Esophagus squamous epithelium (tissue), 5 donors: Measurements from ENCODE around the gene OS9. TPM values are rescaled to one million over a fixed set of nuclear protein-coding genes. Genes with fewer than 3 reads are reported as not detected.
A peak's percentile ranks its signal among the peaks of the same experiment; 100 is the strongest.

Experiments
- DNase-seq: peaks from one replicate; lab custom pipeline; 2025; lab: John Stamatoyannopoulos, UW
- H3K27ac ChIP-seq, 4 donors: fragments of 200-600 bp; sonication (generic); one replicate each; pipeline ENCODE4 v1.5.1; 2016 to 2019; ENCODE audit warnings: mild to moderate bottlenecking in 1 of 4
- H3K27me3 ChIP-seq, 4 donors: fragments of 200-600 bp; sonication (generic); 1 replicate in 3 of 4; 2 replicates in 1 of 4; pipeline versions ENCODE4 v1.5.1 to v1.6.0; 2017 to 2021; ENCODE audit warnings: antibody characterized with exemption in 1 of 4
- H3K36me3 ChIP-seq, 3 donors: fragments of 200-600 bp; sonication (generic); one replicate each; pipeline ENCODE4 v1.5.1; 2016 to 2019
- H3K4me1 ChIP-seq, 3 donors: fragments of 200-600 bp; sonication (generic); one replicate each; pipeline ENCODE4 v1.5.1; 2017 to 2019
- H3K4me3 ChIP-seq, 4 donors: fragments of 200-600 bp; sonication (generic); 1 replicate in 3 of 4; 2 replicates in 1 of 4; pipeline ENCODE4 v1.5.1; 2016 to 2019; ENCODE audit warnings: mild to moderate bottlenecking in 2 of 4, moderate library complexity in 1 of 4
- H3K9me3 ChIP-seq, 3 donors: fragments of 200-600 bp; sonication (generic); one replicate each; pipeline ENCODE4 v1.5.1; 2016 to 2019
- POLR2A ChIP-seq, 4 donors: fragments of 450-650 bp; IDR thresholded peaks; one replicate each; pipeline ENCODE4 v1.6.1; 2017; ENCODE audit warnings: antibody characterized with exemption in 4 of 4, mild to moderate bottlenecking in 4 of 4, moderate library complexity in 3 of 4
- WGBS, 2 donors: methylation state at CpG; one replicate each; pipeline ENCODE4 v1.1.5; 2018; 5-methylcytosine and 5-hydroxymethylcytosine counted together
- intact Hi-C: fragments of 100-400 bp; cut with DNase I; formaldehyde crosslinking; loops from one replicate; pipeline ENCODE4 v1.15.0; 2022
- total RNA-seq, 4 donors: library from RNA; depleted of rRNA; stranded (reverse); fragments of >200 nt; gene quantifications; one replicate each; pipeline ENCODE4 v1.1.0, GENCODE V29; 2016
- TF ChIP-seq, protein P1 (sequence below), 6 experiments: fragments of 450-650 bp in 4 of 6; fragments of 200-600 bp in 2 of 6; sonication (generic) in 2 of 6; IDR thresholded peaks; one replicate each; pipeline ENCODE4 v1.5.1; 2016 to 2019; ENCODE audit warnings: antibody characterized with exemption in 6 of 6, mild to moderate bottlenecking in 4 of 6, moderate library complexity in 4 of 6
- donor health status: DM: yes; HTN: yes; CAD: no.

Gene OS9
- total RNA-seq, 4 donors from 2014 or later: 151 to 231 (median 168) TPM

DNA sequence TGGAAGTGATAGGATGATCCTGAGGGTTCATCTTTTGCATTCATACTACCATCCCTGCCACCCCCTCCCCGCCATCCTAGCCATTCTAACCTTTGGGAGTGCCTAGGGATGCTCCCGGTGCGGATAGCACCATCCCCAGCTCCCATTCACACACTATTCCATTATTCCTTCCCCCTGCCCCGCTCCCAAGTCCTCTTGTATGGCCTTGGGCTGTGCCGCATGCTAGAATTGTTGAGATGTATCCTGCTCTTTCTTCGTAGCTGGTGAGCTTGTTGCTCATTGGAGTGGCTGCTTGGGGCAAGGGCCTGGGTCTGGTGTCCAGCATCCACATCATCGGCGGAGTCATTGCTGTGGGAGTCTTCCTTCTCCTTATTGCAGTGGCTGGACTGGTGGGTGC is 51.6 kb downstream of the OS9 start:
- Histone ChIP-seq H3K36me3 (peaks cover 7 to 43% (median 18%) of the 10 kb centered on the region in 3 donors), H3K27me3 (peaks cover 0 to 19% (median 0%) of the 10 kb centered on the region in 4 donors), H3K27ac (peak overlapping the region; percentile 94 to 99 (median 96)), H3K4me3 (peak overlapping the region; percentile 75 to 91 (median 80)), H3K4me1 (peaks cover 0 to 35% (median 8%) of the 10 kb centered on the region in 3 donors), H3K9me3 (no peaks in the 10 kb centered on the region)
- WGBS, 2 donors: 41 to 64% methylated on average over 8 of the region's 8 CpGs
- TF ChIP-seq POLR2A (IDR thresholded peaks at IDR 0.05): no peak
- TF ChIP-seq, protein P1, sequence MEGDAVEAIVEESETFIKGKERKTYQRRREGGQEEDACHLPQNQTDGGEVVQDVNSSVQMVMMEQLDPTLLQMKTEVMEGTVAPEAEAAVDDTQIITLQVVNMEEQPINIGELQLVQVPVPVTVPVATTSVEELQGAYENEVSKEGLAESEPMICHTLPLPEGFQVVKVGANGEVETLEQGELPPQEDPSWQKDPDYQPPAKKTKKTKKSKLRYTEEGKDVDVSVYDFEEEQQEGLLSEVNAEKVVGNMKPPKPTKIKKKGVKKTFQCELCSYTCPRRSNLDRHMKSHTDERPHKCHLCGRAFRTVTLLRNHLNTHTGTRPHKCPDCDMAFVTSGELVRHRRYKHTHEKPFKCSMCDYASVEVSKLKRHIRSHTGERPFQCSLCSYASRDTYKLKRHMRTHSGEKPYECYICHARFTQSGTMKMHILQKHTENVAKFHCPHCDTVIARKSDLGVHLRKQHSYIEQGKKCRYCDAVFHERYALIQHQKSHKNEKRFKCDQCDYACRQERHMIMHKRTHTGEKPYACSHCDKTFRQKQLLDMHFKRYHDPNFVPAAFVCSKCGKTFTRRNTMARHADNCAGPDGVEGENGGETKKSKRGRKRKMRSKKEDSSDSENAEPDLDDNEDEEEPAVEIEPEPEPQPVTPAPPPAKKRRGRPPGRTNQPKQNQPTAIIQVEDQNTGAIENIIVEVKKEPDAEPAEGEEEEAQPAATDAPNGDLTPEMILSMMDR (IDR thresholded peaks at IDR 0.05): no peak
- intact Hi-C loops: no loop called here
- no peak for DNase-seq

DNA sequence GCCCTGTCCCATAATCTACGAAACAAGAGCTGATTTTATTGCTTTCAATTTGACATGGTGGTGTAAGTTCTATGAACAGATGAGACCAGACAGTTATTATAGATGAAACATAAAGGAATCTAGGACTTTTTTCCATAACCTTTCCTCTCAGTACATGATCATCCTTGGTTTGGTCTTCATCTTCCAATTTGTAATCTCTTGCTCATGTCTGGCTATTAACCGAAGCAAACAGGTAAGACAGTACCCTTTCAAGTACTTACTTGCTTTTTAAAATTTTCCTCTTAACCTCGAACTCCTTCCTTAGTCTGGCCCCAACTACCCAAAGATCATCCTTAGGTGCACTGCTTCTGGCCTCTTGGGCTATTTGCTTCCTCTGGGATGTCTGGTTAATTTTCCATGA is 52.1 kb downstream of the OS9 start:
- Histone ChIP-seq H3K4me3 (peak overlapping the region in 3 of 4 donors; percentile 76 to 91 (median 83)), H3K36me3 (peaks cover 7 to 46% (median 18%) of the 10 kb centered on the region in 3 donors), H3K27ac (peak overlapping the region in 3 of 4 donors; percentile 96 to 99 (median 97)), H3K4me1 (peaks cover 5 to 40% (median 11%) of the 10 kb centered on the region in 3 donors), H3K9me3 (no peaks in the 10 kb centered on the region), H3K27me3 (peaks cover 0 to 14% (median 0%) of the 10 kb centered on the region in 4 donors)
- intact Hi-C loops: no loop called here
- TF ChIP-seq POLR2A (IDR thresholded peaks at IDR 0.05): no peak
- TF ChIP-seq, protein P1 (IDR thresholded peaks at IDR 0.05): no peak
- DNase-seq: no peak
- 58 to 59% methylated on average over 3 of the region's 3 CpGs for WGBS, 2 donors

DNA sequence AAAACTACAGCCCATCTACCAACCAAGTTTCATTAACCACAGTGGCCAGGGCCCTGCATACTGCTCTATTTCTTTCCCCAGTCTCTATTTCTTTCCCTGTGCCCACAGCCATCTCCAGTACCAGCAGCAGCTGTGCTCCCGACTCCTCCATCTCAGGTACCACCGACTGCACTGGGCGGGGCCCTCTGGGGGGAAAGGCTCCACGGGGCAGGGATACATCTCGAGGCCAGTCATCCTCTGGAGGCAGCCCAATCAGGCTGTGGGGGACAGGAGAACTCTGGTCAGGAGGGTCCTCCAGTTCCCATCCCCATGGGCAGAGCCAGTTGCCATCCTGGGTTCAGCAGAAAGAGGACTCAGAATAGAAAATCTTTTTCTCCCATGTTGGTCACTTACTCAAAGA is 55.1 kb downstream of the OS9 start:
- intact Hi-C loops: no loop called here
- Histone ChIP-seq H3K36me3 (peaks cover 7 to 46% (median 18%) of the 10 kb centered on the region in 3 donors), H3K27ac (no peak overlapping the region), H3K27me3 (no peaks in the 10 kb centered on the region), H3K9me3 (no peaks in the 10 kb centered on the region), H3K4me3 (no peak overlapping the region), H3K4me1 (peaks cover 22 to 50% (median 27%) of the 10 kb centered on the region in 3 donors)
- 78% methylated on average over 3 of the region's 5 CpGs; no CpG with 5 or more reads in 1 of the 2 donors for WGBS, 2 donors
- TF ChIP-seq, protein P1 (IDR thresholded peaks at IDR 0.05): no peak
- no peak for TF ChIP-seq POLR2A (IDR thresholded peaks at IDR 0.05)
- no peak for DNase-seq

DNA sequence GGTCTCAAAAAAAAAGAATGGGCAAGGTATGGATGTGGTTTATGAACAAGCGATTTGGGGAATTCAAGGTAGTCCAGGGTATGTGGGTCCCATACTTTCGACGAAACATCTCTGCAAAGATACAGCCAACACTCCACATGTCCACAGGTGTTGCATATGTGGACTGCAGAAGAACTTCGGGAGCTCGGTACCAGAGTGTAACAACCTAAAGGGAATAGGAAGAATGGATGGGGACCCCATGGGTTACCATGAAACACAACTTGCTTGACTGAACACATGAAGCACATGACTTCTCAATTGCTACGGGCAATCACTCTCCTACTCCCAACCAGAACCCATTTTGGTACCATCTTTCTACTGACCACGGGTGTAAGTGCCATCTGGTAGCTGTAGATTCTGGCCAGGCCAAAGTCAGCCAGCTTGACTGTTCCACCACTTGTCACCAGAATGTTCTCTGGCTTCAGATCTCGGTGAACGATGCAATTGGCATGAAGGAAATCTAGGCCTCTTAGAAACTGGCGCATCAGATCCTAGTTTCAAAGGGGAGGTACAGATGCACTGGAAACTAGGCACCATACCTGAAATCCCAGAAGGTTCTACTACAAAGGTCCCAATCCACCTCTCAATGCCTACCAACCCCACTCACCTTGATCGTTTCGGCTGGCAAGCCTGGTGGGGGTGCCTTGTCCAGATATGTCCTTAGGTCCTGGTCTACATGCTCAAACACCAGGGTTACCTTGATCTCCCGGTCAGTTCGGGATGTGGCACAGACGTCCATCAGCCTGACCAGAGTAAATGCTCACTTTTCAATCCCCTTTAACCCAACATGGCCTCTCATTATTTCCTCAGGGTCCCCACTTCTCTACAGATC is 56.9 kb downstream of the OS9 start:
- no peak for TF ChIP-seq POLR2A (IDR thresholded peaks at IDR 0.05)
- TF ChIP-seq, protein P1 (IDR thresholded peaks at IDR 0.05): no peak
- 74 to 76% methylated on average over 15 of the region's 15 CpGs for WGBS, 2 donors
- H3K27me3 ChIP-seq: no peaks in the 10 kb centered on the region
- no peaks in the 10 kb centered on the region for H3K9me3 ChIP-seq
- no peak for DNase-seq
- H3K36me3 ChIP-seq: peaks cover 7 to 46% (median 18%) of the 10 kb centered on the region in 3 donors
- intact Hi-C loops: no loop called here
- H3K27ac ChIP-seq: peak overlapping the region; percentile 84 to 92 (median 90)
- peaks cover 27 to 50% (median 29%) of the 10 kb centered on the region in 3 donors for H3K4me1 ChIP-seq
- H3K4me3 ChIP-seq: peak overlapping the region in 3 of 4 donors; percentile 61 to 96 (median 82)

DNA sequence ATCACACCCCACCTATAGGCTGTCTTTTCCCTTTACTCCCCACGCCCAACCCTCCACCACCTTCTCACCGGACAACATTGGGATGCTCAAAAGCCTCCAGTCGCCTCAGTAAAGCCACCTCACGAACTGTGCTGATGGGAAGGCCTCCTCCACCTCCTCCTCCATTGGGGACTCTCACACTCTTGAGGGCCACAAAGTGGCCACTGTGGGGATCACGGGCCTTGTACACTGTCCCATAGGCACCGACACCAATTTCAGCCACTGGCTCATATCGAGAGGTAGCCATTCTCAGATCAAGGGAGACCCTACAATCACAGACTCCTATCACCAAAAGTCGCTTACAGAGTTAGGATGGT is 57.5 kb downstream of the OS9 start:
- H3K27me3 ChIP-seq: no peaks in the 10 kb centered on the region
- H3K27ac ChIP-seq: peak overlapping the region; percentile 84 to 92 (median 90)
- H3K4me3 ChIP-seq: peak overlapping the region; percentile 61 to 96 (median 72)
- WGBS, 2 donors: 2 to 11% methylated on average over 5 to 8 of the region's 8 CpGs
- H3K9me3 ChIP-seq: no peaks in the 10 kb centered on the region
- TF ChIP-seq POLR2A (IDR thresholded peaks at IDR 0.05): no peak
- TF ChIP-seq, protein P1 (IDR thresholded peaks at IDR 0.05): no peak
- peaks cover 30 to 51% (median 31%) of the 10 kb centered on the region in 3 donors for H3K4me1 ChIP-seq
- H3K36me3 ChIP-seq: peaks cover 7 to 44% (median 18%) of the 10 kb centered on the region in 3 donors
- DNase-seq: no peak
- intact Hi-C loops: no loop called here
